Esophagus muscularis mucosa (tissue), 4 donors: ENCODE results near the gene IKZF4. TPM values are rescaled to one million over a fixed set of nuclear protein-coding genes. Genes with fewer than 3 reads are reported as not detected.
"Not testable (repeated sequence)": the region's sequence is repeated elsewhere in the genome, so short reads cannot be mapped to it uniquely, and the experiment has no call there.

Experiments used
- DNase-seq: peaks from one replicate; pipeline ENCODE4 v3.0.0-alpha.2; 2017; ENCODE audit errors: extremely low spot score
- H3K27ac ChIP-seq, 4 donors: fragments of 200-600 bp; sonication (generic); replicated peaks in 1 of 4; 1 replicate in 3 of 4; 2 replicates in 1 of 4; pipeline ENCODE4 v1.5.1; 2016 to 2019; ENCODE audit warnings: mild to moderate bottlenecking in 1 of 4
- H3K27me3 ChIP-seq, 4 donors: fragments of 200-600 bp; sonication (generic); one replicate each; pipeline versions ENCODE4 v1.5.1 to v1.6.0; 2016 to 2019
- H3K36me3 ChIP-seq, 4 donors: fragments of 200-600 bp; sonication (generic); one replicate each; pipeline ENCODE4 v1.5.1; 2016 to 2019
- H3K4me1 ChIP-seq, 4 donors: fragments of 200-600 bp; sonication (generic); one replicate each; pipeline ENCODE4 v1.5.1; 2016 to 2019
- H3K4me3 ChIP-seq, 4 donors: fragments of 200-600 bp; sonication (generic); 1 replicate in 2 of 4; 2 replicates in 2 of 4; pipeline ENCODE4 v1.5.1; 2016 to 2019; ENCODE audit warnings: mild to moderate bottlenecking in 4 of 4, moderate library complexity in 1 of 4
- H3K9me3 ChIP-seq, 4 donors: fragments of 200-600 bp; sonication (generic); 1 replicate in 3 of 4; 2 replicates in 1 of 4; pipeline ENCODE4 v1.5.1; 2016 to 2019
- CTCF ChIP-seq, 3 experiments: fragments of 200-600 bp in 2 of 3; fragments of 450-650 bp in 1 of 3; sonication (generic) in 2 of 3; IDR thresholded peaks; one replicate each; pipeline ENCODE4 v1.5.1; 2017 to 2019; ENCODE audit warnings: antibody characterized with exemption in 3 of 3, mild to moderate bottlenecking in 2 of 3, moderate library complexity in 1 of 3
- EP300 ChIP-seq: sonication (generic); formaldehyde crosslinking; IDR thresholded peaks from one replicate; pipeline ENCODE4 v1.6.1; 2017; ENCODE audit warnings: antibody characterized with exemption
- POLR2A ChIP-seq: fragments of 450-650 bp; IDR thresholded peaks from one replicate; pipeline ENCODE4 v1.6.1; 2017; ENCODE audit warnings: antibody characterized with exemption, moderate library complexity, mild to moderate bottlenecking, low read depth
- POLR2AphosphoS5 ChIP-seq, 2 donors: sonication (generic); formaldehyde crosslinking; IDR thresholded peaks; one replicate each; pipeline ENCODE4 v1.6.1; 2017; ENCODE audit warnings: antibody characterized with exemption in 2 of 2
- WGBS: methylation state at CpG from one replicate; pipeline ENCODE4 v1.1.5; 2018; 5-methylcytosine and 5-hydroxymethylcytosine counted together
- intact Hi-C: fragments of 100-400 bp; cut with DNase I; formaldehyde crosslinking; loops from one replicate; pipeline ENCODE4 v1.15.1; 2023
- total RNA-seq, 4 donors: library from RNA; depleted of rRNA; stranded (reverse); fragments of >200 nt; gene quantifications; one replicate each; pipeline versions ENCODE4 v1.1.0 to v1.2.1, GENCODE V29; 2016

IKZF4 gene
- total RNA-seq, 4 donors from 2014 or later: 6.2 to 20.4 (median 9.7) TPM

- Histone ChIP-seq H3K9me3 (no peaks in the 10 kb centered on the region), H3K36me3 (peaks cover 32 to 78% (median 64%) of the 10 kb centered on the region in 4 donors), H3K27ac (no peak overlapping the region), H3K4me3 (no peak overlapping the region), H3K27me3 (no peaks in the 10 kb centered on the region), H3K4me1 (peaks cover 0 to 15% (median 5%) of the 10 kb centered on the region in 4 donors)
- intact Hi-C loops: no loop called here
- DNase-seq: no peak
- WGBS: 81% methylated on average over 4 of the region's 4 CpGs
- no peak for TF ChIP-seq POLR2A
- TF ChIP-seq CTCF (IDR thresholded peaks at IDR 0.05): no peak
- TF ChIP-seq POLR2AphosphoS5 (IDR thresholded peaks at IDR 0.05): no peak
- TF ChIP-seq EP300: no peak
Observed at GRCh38 chr12:55983232-55983842, 37.5 kb upstream of the IKZF4 start.

- intact Hi-C loops: no loop called here
- Histone ChIP-seq H3K4me1 (peaks cover 0 to under 1% (median 0%) of the 10 kb centered on the region in 4 donors), H3K9me3 (no peaks in the 10 kb centered on the region), H3K4me3 (no peak overlapping the region), H3K36me3 (peaks cover 45 to 93% (median 79%) of the 10 kb centered on the region in 4 donors), H3K27ac (no peak overlapping the region), H3K27me3 (no peaks in the 10 kb centered on the region)
- DNase-seq: no peak
- 63% methylated on average over 2 of the region's 2 CpGs for WGBS
- no peak for TF ChIP-seq POLR2AphosphoS5 (IDR thresholded peaks at IDR 0.05)
Observed at GRCh38 chr12:55984861-55985260, 36.0 kb upstream of the IKZF4 start.

- Histone ChIP-seq H3K27ac (no peak overlapping the region), H3K4me1 (no peaks in the 10 kb centered on the region), H3K9me3 (no peaks in the 10 kb centered on the region), H3K27me3 (no peaks in the 10 kb centered on the region), H3K4me3 (no peak overlapping the region), H3K36me3 (peaks cover 49 to 95% (median 82%) of the 10 kb centered on the region in 4 donors)
- DNase-seq: no peak
- TF ChIP-seq POLR2AphosphoS5 (IDR thresholded peaks at IDR 0.05): no peak
- intact Hi-C loops: no loop called here
- WGBS: 82% methylated on average over 4 of the region's 4 CpGs
Observed at GRCh38 chr12:55985341-55985740, 35.5 kb upstream of the IKZF4 start.

GRCh38 chr12:55985976-55986375, 34.9 kb upstream of the IKZF4 start:
- H3K9me3 ChIP-seq, H3K4me1 ChIP-seq, H3K27me3 ChIP-seq, DNase-seq, H3K27ac ChIP-seq, H3K4me3 ChIP-seq, intact Hi-C loops: not testable (repeated sequence)
- peaks cover 56 to 95% (median 82%) of the 10 kb centered on the region in 4 donors for H3K36me3 ChIP-seq
- 93% methylated on average over 7 of the region's 7 CpGs for WGBS

- Histone ChIP-seq H3K4me1 (peaks cover 0 to 5% (median 3%) of the 10 kb centered on the region in 4 donors), H3K27me3 (no peaks in the 10 kb centered on the region), H3K9me3 (no peaks in the 10 kb centered on the region), H3K4me3 (no peak overlapping the region), H3K36me3 (peaks cover 73 to 94% (median 91%) of the 10 kb centered on the region in 4 donors), H3K27ac (no peak overlapping the region)
- intact Hi-C loops: no loop called here
- TF ChIP-seq CTCF (IDR thresholded peaks at IDR 0.05) (no peak), POLR2AphosphoS5 (IDR thresholded peaks at IDR 0.05) (no peak), EP300 (no peak), POLR2A (no peak)
- DNase-seq: no peak
- 82% methylated on average over 3 of the region's 3 CpGs for WGBS
Observed at GRCh38 chr12:55991110-55991509, 29.7 kb upstream of the IKZF4 start.

GRCh38 chr12:55993230-55993853, 27.5 kb upstream of the IKZF4 start:
- DNase-seq: no peak
- 84% methylated on average over 4 of the region's 4 CpGs for WGBS
- Histone ChIP-seq H3K36me3 (peaks cover 57 to 72% (median 69%) of the 10 kb centered on the region in 4 donors), H3K4me1 (peaks cover 9 to 21% (median 18%) of the 10 kb centered on the region in 4 donors), H3K27me3 (no peaks in the 10 kb centered on the region), H3K4me3 (no peak overlapping the region), H3K27ac (no peak overlapping the region), H3K9me3 (no peaks in the 10 kb centered on the region)
- intact Hi-C loops: no loop called here
- no peak for TF ChIP-seq POLR2A
